CD4-positive, alpha-beta T cell treated with Interleukin-1 beta for 1 hour (primary cell): ENCODE measurements around the gene BHLHE41.
A peak's percentile ranks its signal among the peaks of the same experiment; 100 is the strongest.

Source experiments
- DNase-seq, 2 donors: peaks; one replicate each; pipeline ENCODE4 v3.0.0-alpha.2; 2020 to 2022

Gene BHLHE41

GRCh38 chr12:26113853-26114719 lies 10.8 kb downstream of the BHLHE41 start:
- peak; percentile 72 to 86 for DNase-seq

DNA sequence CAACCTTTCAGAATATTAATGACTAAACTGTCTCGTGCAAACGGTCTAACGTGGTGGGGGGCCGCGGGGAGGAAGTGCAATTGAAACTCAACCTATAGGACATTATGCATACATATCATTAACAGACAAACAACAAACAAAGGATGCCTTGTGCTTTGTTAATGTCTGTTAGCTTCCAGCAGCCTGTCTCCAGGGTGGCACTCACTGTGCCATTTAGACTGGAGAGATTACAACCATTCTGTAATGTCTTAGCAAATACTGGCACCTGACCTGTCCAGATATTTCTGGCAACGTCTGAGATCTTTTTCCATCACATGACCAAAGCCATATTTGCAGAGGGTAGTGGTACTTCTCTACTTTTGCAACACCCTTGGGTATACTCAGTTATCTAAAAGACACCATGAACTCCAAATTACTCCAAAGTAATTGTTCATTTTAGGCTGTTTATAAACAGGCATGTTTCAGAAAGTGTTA lies 11.6 kb downstream of the BHLHE41 start:
- DNase-seq, result no peak

DNA sequence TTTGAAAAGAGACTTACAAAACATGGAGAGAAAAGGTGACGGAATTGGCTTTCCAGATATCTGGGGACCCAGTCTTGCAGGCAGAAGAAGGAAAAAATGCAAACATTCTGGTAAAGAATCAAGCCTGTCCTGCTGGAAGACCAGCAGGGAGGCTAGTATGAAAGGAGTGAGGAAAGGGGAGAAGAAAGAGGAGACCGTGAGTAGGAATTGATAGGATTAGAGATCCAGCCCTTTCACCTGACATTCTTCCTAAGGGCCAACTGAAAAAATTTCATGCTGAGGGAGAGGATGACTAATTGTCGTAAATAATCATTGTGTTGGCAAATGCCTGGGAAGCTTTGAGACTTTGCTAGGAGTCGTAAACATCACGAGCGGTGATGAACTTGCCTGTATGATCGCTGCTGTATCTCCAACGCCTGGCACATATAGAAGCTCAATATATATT lies 12.1 kb downstream of the BHLHE41 start:
- DNase-seq, result no peak

DNA sequence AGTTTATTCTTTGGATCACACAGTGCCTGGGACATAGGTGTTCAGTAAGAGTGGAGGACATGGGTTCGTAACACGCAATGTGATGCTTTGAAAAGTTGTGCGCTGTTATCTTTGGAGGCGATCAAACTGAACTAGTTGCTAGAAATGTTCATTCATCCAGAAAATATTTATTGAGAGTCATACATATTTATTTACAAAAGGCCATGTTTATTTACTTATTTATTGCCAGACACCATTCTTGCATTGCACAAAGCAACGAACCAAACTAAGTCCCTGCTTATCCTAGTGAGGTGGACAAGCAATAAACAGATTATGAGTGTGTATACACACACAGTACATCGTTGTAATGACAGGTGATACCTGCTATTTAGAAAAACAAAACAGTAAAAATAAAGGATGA lies 12.6 kb downstream of the BHLHE41 start:
- no peak for DNase-seq

DNA sequence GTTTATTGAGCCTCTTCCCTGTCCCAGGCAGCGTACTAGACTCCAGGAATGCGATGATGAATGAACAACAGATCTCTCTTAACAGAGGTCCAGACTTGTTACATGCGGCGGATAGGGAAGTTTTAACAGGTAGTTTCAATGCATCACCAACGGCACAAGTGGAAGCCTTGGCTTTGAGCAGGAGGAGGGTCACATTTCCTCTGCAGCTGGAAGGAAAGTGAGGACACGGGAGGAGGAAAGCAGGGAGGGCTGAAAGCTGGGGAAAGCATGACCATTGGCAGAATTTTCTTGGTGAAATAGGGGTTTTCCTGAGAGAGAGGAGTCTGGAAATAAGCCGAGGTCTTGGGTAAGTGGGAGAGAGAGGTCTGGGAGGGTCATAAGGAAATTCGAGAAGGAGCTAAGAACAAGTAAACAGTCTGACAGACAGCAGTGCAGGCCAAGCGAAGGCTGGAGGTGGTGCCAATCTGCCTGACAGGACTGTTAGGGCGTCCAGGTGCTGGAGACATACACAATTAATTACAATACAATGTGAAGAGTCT lies 15.4 kb downstream of the BHLHE41 start:
- DNase-seq, result no peak

DNA sequence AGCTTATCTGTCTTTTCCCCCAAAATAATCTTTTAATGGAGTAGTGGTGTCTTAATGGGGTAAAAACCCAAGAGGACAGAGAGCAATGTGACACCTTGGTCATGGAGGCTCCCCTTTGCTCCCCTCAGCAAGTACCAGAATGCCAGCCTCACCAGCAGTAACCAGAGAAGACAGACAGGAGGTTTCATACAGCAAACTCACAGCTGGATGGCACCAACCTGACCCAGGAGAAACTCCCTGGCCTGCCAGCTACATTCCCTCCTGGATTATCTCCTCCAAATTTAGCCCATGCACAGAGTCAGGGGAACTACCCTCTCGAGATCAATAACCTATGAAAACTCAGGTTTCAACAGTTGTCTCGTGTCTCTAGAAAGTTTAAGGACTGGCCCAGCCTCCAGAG lies 15.9 kb downstream of the BHLHE41 start:
- no peak for DNase-seq

DNA sequence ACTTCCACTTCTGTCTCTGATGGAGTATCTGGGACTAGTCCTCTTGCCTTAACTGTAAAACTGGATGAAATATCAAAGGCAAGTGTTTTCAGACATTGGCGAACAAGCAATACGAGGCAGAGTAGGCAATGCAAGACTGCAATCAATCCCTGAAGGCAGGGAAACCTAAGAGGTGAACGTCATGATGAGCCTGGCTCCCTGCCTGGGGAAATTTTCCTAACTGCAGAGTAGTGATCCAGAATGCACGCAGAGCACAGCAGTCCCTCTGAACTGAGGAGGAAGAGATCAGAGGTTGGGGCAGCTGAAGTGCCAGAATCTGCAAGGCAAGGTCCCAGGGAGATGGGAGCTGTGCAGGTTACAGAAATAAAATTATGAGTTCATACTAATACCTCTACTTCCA lies 18.5 kb downstream of the BHLHE41 start:
- no peak for DNase-seq

DNA sequence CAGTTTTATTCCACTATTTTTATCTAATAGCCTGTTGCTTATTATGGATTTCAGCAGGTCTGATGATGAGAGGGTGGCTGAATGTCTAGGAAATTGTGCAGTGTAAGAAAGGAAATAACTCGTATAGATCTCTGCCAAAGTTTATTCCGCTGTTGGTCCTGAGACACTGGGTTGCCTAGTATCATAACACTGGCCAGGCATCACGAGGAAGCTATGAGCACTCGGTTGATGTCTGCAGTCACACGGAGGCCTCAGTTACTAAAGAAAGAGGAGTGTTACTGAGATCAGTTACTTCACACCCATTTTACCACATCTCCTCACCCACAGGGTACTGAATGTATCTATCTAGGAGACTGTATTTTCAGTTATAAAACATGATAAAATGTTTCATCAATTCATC lies 21.9 kb downstream of the BHLHE41 start:
- DNase-seq, result no peak

DNA sequence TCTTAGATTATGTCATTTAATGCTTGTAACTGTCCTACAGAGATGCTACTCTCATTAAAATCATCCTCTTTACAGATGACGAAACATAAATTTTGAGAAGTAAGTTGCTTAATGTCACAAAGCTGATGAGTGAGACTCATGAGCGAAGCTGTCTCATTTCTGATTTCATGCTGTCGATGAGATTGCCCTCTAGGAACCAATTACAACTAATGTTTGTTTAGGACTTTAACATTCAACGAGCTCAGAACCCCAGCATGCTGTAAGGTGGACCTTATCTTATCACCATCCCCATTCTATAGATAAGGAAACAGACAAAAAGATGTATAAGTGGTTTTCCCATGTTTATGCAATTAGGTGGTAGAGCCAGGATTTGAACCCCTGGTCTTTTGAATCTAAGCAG lies 23.1 kb downstream of the BHLHE41 start:
- DNase-seq, result no peak

GRCh38 chr12:26101350-26101734 lies 23.5 kb downstream of the BHLHE41 start:
- no peak for DNase-seq

GRCh38 chr12:26100666-26101349 lies 24.0 kb downstream of the BHLHE41 start:
- DNase-seq, result no peak

DNA sequence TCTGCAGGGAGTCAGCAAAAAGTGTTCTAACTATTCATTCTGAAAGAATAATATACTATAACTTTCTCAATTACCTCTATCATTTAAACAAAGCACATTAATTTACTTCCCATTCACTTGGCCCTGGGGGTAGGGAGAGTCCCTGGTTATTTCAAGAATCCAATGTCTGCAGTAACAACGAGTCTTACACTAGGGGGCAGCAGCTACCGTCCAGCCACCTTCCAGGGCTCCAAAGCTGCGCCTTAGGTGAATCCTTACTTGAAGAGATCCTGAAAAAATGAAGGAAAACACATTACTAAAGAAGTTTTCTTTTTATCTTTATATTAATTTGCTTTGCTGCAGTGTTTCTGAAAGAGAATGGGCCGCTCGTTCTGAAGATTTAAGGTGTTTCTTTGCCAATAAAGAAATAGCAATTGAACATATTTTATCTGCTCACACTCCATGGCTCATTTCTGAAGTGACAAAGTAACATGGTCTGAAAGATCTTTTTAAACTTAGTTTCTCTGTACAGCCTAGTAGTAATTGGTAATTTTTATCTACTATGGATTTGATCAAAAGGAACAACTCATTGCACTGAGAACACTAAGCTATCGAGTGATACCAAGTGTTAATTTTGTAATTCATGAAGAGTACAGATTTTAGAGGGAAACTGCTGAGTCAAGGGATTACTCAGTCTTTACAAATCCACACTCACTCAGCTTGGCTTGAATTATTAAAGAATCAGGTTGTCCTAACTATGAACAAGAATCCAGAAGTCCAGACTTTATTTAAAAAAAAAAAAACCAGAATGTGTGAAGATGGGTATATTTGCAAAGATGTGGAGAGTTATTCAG lies 27.6 kb downstream of the BHLHE41 start:
- DNase-seq, result peak; percentile 60 to 61

- no peak for DNase-seq
These were observed 28.8 kb downstream of the BHLHE41 start for GRCh38 chr12:26096036-26096435.

- DNase-seq, result no peak
These were observed 29.7 kb downstream of the BHLHE41 start for GRCh38 chr12:26095186-26095585.

GRCh38 chr12:26092346-26093105 lies 32.3 kb downstream of the BHLHE41 start:
- DNase-seq, result no peak

GRCh38 chr12:26091822-26092221 lies 33.0 kb downstream of the BHLHE41 start:
- no peak for DNase-seq

DNA sequence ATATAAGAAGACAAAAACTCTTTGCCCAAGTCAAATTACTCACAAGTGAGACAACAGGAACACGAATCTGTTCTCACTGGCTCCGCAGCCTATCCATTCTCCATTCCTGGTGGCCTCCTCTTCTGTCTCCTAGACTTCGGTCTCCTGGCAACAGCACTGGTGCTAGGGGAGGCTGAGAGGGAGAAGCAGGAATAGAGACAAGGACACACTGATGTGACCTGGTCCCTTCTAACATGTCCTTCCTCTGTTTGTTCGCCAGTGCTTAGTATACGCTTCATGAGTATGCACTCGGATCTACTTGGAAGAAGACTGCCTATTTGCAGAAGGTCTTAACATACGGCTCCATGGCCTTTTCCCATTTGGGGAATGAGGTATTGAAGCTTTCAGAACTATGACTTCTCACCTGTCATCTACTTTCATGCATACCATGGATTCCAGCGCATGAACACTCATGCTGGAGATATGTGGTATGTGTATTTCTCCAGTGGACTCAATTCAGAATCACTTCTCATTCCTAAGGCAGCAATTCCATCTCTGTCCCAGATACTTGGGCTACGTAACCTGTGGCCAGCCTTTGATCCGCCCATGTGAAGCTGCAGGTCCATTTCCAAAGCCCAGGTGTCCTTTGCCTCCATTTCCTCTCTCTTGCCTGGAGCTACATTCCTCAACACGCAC lies 33.9 kb downstream of the BHLHE41 start:
- DNase-seq, result no peak

DNA sequence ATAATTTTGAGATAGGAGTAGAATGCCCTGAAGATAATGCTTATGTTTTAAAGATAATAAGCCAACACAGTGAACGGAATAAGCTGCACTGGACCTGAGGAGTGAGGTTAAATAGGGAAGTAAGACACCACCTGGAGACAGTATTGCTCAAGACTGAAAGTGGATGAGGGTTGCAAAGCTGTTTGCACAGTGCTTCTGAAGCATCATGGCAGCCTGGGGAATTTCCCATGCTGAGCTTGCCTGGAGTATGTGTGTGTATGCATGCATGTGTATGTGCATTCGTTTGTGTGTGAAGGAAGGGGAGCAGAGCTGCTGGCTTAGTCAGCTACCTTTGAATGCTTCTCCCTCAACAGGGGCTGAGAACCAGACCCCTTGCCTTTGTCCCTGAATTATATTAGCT lies 35.8 kb downstream of the BHLHE41 start:
- DNase-seq, result peak in 1 of 2 donors; percentile 4

GRCh38 chr12:26086936-26087335 lies 37.9 kb downstream of the BHLHE41 start:
- DNase-seq, result no peak

GRCh38 chr12:26080911-26081310 lies 43.9 kb downstream of the BHLHE41 start:
- no peak for DNase-seq

DNA sequence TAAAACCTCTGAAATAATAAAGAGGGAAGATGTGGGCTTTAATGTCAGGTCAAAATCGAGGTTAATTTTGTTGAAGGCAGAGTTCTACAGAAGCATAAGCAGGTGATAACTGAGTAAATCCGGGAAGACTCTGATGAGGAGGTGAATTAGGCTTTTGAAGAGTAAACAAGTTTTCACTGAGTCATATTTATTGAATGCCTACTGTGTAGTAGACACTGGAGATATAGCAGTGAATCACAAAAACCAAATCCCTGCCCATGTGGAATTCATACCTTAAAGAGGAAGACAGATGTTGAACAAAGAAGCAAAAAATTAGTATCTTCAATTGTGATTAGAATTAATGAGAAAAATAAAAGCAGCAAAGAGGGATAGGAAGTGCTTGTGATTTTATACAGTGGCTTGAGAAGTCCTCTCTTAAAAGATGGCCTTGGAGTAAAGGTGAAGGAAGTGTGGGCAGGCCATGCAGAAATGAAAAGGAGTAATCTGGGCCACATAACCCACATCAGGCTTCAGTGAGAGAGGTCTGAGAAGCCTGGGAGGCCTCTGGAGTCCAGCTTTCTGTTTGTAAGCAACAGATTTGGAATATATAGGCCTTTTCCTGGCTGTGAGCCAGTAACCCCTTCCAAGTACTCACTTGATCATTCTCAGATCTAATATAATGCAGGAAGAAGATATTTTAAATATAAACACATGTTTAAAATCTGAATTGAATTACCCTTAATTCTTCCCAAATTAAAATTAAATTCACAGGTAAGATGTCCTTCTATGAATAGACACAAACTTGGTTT lies 46.7 kb downstream of the BHLHE41 start:
- no peak for DNase-seq
